NCI-H2081 treated with DMSO at 0.1 percent for 48 hours (cell line): ENCODE data around the gene POMT2.
"Not testable (repeated sequence)": the region's sequence is repeated elsewhere in the genome, so short reads cannot be mapped to it uniquely, and the experiment has no call there.

Source experiments
- DNase-seq: peaks from one replicate; lab custom pipeline; 2025; lab: John Stamatoyannopoulos, UW

POMT2 gene

DNA sequence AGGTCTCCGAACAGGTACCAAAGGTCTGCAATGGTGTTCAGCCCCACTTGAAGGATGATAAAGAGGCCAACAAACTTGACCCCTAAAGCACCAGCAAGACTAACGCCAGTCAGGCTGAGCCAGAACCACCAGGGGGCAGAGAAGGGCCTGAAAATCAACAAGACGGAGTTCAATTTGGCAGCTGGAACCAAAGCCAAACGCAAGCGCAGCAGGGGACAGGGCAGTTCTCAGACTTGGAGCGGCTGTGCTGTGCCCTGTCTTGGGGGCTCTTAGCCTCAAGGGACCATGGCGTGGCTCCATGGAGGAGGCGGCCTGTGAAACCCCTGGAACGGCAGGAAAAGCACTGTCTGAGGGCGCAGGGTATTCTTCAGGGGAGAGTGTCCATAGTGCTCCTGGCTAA, 19.6 kb downstream of the POMT2 start:
- no peak for DNase-seq

DNA sequence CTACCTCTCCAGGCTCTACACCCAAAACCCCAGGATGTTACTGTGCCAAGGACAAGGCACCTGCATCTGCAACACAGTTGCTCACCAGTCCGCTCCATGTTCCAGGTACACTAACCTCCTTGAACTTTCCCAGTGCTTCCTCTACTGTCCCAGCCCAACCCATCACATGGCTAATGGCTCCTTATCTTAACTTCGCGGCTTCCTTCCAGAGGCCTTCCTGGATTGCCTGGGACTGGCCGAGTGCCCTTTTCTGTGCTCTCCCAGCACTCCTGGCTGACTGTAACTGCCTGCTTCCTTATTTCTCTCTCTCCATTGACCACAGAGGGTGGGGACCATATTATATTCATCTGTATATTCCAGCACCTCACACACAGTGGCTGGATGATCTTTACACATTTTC, 20.9 kb downstream of the POMT2 start:
- no peak for DNase-seq

DNA sequence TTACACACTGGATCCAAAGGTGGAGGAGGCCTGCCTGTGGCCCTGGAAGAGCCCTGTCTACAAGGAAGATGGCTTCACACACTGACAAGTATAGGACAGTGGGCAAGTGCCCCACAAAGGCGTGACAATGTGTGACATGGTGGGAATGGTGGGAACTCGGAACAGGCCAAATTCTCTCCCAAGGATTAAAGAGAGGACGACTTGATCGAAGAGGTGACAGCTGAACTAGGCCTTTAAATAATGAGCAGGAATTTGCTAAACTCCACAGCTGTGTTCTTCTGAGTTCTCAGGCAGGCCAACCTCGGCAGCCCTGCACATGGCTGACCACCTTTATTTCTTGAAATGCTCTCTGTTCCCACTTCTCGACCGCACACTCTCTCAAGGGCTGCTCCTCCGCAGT, 23.8 kb downstream of the POMT2 start:
- no peak for DNase-seq

GRCh38 chr14:77296155-77296554, 24.5 kb downstream of the POMT2 start:
- DNase-seq, result no peak

GRCh38 chr14:77290705-77291104, 30.0 kb downstream of the POMT2 start:
- DNase-seq, result no peak

DNA sequence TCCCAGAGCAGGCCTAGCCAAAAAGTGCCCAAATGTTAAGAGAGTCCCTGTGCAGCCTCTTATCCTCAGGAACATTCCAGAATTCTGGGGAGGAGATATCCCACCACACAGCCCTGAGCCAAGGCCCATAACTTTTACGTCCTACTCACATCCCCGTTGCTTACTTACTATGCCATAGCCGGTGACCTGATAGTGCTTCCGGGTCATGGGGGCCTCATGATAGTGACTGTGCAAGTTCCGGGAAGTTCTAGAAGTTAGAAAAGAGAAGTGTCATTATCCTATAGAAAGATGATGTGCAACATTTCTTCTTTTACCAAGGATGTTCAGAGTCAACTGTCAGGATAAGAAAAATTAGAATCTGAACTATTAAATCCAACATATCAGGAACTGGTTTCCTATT, 34.1 kb downstream of the POMT2 start:
- DNase-seq, result no peak

- no peak for DNase-seq
These were observed 36.2 kb downstream of the POMT2 start for GRCh38 chr14:77284466-77284865.

DNA sequence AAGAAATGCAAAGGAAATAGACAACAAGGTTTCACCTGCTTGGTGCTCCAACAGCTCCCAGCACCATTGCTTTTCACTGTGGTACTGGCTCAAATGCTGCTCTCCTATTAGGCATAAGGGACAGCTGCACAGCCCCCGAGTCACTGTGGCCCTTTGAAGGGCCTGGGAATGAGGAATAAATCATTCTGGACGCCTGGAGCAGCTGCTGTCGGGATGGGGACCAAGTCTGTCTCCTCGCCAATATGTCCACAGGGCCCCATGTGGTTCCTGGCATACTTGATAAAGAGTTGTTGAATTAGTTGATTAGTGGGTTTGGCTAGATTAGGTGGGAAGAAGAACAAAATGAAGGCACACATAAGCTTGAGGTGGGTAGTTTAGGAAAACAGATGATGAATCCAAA, 36.6 kb downstream of the POMT2 start:
- no peak for DNase-seq

GRCh38 chr14:77281852-77282410, 38.8 kb downstream of the POMT2 start:
- no peak for DNase-seq

- DNase-seq, result not testable (repeated sequence)
These were observed 39.8 kb downstream of the POMT2 start for GRCh38 chr14:77280921-77281320.

- DNase-seq, result no peak
These were observed 41.0 kb downstream of the POMT2 start for GRCh38 chr14:77279719-77280118.

DNA sequence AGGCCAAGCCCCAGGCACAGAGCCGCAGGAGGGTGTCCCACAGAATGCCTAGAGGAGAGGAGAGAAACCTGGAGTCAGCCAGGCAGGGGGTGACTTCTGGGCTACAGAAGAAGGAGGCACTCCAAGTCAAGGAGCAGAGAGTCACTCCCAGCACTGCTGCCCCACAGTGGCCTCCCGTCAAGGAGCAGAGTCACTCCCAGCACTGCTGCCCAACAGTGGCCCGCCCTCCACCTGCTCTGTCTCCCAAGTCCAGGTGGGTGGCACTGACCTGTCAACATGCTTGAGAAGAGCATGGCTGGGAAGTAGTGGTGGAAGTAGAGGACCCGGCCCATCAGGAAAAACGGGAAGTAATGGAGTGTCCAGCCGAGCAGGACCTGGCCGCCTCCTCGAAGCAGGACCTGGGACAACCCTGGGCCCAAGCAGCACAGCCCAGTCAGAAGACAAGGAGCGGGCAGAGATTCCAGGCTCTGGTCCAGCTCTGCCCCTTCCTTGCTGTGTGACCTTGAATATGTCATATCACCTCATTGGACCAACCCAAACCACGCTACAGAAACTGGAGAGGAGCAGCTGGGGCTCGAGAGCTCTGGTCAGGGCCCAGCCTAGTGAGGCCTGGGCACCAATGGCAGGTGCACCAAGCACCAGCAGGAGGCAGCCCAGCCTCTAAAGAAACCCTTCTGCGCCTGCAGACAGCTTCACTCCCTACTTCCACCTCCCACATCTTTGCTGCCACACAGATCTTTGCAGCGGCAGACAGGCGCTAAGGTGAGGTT, 42.0 kb downstream of the POMT2 start:
- DNase-seq, result no peak

DNA sequence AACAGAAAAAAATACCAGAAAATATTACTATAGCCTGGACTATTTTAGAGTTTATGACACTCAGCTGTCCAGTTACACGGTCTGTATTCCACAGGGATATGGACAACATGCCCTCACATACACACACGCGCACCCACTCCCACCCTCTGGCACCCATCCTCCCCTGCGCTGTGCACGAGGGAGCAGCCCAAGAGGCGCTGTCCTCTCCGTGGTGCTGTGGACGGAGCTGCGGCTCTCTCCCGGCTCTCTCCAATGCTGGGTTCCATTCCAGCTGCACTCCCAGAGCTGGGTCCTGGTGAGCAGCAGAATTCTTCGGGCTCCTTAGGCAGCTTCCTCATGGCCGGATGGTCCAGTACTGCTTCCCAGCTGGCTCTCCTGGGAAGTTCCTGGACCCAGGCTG, 43.7 kb downstream of the POMT2 start:
- DNase-seq, result no peak

DNA sequence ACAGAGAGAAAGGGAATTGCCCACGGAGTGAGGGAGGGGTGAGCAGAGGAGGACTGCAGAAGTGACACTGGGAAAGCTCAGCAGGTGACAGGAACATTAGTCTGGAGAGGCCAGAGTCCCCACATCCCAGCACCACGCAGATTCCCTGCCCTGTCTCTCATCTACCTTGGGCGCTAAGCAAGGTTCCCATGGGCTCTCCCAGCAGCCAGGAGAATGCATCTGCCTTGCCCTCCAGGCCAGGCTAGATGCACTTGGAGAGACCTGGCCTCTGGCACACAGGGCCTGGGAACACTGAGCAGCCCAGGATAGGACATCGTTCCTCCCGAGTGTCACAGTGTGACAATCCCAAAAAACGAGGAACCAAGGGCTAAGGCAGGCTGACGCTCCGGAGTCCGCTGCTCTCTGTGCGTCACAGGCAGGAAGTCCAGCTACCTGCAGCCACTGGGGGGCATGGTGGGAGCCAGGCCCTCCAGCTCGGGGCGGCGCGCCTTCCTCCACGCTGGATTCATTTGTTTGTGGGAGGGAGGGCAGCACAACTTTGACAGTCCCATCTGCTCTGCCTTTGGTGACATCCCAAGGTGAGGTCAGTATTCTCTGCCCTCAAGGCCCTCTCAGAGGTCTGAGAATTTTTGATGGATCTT, 44.3 kb downstream of the POMT2 start:
- no peak for DNase-seq

DNA sequence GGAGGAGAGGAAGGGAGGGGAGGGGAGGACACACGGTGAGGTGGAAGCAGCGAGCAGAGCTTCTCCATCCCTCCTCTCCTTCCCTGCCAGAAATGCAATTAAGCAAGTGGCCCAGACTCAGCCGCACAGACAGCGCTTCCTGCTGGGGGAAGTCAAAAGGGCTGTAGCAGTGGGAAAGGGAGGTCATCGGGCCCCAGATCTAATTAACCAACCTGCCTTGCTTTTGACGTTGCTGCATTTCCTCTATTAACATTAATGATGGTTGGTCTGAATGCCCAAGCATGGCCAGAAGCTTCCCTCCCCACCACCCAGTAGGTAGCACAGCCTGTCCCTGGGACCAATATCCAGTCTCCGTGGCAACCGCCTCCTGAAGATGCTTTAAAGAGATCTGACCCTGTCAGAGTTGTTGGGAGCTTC, 45.1 kb downstream of the POMT2 start:
- no peak for DNase-seq

DNA sequence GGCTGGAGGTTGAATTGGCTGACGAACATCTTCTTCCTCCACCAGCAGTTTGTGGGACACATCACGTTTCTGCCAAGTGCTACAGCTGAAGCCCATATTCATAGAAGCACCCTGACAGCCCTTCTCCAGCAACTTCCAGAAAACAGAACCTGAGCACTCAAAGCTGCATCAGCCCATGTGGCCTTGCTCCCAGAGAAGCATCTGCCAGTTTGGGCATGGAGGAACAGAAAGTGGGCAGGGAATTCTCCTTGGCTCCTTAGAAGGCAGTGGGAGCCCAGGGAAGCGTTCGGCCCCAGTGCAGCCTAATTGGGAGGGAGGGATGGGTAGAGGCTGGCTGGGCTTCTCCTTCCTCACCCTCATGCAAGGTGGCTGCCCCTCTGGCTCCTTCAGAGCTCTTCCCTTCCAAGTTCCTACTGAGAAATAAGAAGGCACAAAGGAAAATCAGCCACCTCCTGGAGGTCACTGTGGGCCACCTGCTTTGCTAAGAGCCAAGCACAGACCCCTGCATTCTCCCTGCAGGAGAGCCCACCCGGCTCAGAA, 45.6 kb downstream of the POMT2 start:
- DNase-seq, result no peak

DNA sequence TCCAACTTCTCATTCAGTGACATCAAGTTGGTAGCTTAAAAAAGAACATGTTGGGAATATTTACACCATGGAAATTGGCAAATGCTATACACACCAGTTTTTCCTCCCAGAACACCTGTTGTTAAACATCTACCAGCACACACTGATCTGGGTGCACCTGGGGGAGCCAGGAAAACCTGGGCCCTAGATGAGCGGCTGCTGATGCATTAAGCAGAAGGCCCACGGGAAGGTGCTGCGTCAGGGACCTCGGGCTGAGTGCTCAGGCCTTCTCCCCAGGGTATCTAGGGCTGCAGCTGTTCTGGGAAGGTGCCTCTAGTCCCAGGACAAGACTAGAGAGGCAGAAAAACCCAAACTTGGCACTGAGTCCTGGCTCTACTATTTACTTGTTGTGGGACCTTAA, 46.9 kb downstream of the POMT2 start:
- DNase-seq, result no peak

DNA sequence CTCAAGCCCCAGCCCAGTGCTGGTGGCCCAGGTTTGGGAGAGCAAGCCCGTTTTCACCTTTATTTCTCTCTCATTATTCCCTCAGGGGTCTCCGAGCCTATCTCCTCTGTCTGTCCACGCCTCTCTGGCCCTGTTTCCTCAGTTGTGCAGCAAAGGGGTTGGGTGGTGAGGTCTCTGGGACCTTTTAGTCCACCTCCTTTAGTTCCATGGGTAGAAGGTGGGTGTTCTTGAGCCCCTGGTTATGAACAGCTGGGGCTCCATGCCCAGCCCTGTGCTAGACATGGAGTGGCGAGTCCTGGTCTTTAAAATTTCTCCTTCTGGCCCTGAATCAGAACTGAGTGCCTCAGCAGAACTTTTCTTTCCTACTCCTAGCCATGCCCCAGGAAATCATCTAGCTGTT, 48.4 kb downstream of the POMT2 start:
- DNase-seq, result no peak

DNA sequence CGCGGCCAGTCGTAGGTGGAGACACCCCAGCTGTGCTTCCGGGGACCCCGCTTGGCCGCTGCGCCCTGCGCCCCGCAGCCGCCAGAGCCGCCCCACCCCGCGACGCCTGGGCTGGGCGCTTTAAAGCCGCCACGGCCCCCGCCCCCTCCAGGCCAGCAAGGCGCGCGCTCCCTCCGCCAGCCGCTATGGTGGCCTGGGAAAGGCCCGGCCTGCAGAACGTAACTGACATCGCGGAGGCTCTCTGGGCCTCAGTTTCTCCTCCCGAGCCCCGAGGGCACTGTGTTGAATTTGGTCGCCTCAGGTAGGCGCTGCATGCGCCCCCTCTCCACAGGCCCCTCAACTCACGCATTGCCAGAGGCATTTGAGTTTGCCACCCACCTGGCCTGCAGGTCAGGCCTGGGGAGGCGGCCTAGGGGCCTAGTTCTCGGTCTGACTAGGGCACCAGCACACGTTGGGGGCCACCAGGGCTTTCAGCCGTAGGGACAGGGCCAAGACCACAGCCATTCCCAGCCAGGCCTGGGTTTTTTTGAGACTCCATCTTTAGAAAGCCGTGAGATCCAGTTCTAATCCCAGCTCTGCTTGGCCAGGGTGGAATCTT, 49.5 kb downstream of the POMT2 start, which contains the start of gene NGB:
Gene NGB, minus strand, starts transcription at position 94 of the 598 bp plus-strand sequence. CDS start 269 bp downstream, outside the sequence.
- no peak for DNase-seq

- DNase-seq, result no peak
These were observed 50.1 kb downstream of the POMT2 start for GRCh38 chr14:77270361-77271112.

DNA sequence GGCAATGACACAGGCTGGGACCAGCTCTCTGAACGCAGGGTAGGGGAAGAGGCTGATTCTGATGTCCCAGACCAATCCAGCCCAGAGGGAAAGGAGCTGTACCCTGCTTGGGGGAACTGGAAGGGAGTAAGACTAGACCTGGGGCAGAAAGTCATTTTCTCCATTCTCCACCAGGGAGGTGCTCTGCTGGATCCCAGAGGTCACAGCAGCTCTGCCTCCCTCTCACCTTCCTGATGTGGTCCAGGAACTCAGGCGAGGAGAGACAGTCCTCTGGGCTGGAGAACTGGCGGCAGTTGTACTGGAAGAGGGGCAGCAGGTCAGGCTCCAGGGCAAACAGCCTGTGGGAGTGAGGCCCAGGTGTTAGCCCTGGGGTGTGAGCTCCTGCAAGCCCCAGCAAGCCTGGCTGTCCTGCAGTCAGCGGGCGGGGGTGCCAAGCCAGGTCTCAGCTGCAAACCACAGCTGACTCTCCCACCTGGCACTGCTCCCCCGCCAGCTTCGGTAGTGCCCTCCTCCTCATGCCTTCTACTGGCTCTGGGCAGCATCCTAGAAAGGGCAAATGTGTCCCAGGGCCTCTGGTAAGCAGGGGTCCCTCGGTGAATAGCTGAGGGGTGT, 51.6 kb downstream of the POMT2 start:
- DNase-seq, result no peak
